SKM-1 (cell line): ENCODE results near the gene PRR29.

Experiments
- DNase-seq: peaks from one replicate; lab custom pipeline; 2025; ENCODE audit not compliant: unreplicated experiment; lab: John Stamatoyannopoulos, UW

Gene PRR29

DNA sequence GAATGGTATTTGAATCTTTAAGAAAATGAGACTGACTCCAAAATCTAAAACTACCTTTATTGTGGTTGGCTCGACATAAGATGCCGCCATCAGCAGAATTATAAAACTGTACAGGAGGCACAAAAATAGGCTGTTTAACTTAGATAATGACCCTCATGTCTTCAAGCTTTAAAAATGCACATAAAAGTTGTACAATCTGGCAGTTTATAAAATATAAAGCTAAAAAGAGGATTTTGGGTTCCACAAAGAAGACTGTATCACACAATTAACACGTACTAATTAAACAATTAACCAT lies 40.9 kb downstream of the PRR29 start:
- DNase-seq: no peak

DNA sequence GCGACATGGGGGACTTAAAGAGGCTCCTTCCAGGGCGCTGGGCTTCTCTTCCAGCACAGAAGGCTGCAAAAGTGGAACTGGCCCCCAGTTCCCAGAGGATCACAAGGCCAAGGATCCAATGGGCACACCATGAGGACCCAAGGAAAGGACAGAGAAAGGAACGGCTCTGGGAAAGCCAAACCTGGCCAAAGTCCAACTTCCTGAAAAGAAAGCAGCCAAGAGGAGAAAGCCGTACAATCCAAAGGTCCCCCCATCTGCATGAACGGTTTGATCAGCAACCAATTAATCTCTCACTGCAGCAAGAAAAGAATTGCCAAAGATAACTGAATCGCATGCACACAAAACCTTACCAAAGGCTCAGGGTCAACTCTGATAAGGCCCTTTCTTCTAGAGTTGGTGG lies 42.1 kb downstream of the PRR29 start:
- DNase-seq: no peak

DNA sequence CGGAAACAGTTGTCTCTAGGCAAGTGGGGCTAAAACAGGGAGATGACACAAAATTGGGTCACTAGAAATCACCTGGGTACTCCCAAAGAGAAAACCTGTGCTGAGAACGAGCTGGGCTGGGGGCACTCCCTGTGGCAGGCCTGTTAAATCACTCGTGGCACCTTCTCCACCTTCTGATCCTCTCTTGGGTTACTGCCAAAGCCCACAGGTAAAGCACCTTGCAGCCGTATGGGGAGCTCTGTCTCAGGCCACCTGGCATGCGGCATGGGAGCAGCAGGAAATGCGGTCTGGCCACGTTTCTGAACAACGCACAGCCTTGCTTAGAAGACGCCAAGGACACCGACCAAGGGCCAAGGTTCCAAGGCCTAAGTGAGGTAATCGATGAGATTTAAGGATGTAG lies 43.8 kb downstream of the PRR29 start:
- DNase-seq: no peak

DNA sequence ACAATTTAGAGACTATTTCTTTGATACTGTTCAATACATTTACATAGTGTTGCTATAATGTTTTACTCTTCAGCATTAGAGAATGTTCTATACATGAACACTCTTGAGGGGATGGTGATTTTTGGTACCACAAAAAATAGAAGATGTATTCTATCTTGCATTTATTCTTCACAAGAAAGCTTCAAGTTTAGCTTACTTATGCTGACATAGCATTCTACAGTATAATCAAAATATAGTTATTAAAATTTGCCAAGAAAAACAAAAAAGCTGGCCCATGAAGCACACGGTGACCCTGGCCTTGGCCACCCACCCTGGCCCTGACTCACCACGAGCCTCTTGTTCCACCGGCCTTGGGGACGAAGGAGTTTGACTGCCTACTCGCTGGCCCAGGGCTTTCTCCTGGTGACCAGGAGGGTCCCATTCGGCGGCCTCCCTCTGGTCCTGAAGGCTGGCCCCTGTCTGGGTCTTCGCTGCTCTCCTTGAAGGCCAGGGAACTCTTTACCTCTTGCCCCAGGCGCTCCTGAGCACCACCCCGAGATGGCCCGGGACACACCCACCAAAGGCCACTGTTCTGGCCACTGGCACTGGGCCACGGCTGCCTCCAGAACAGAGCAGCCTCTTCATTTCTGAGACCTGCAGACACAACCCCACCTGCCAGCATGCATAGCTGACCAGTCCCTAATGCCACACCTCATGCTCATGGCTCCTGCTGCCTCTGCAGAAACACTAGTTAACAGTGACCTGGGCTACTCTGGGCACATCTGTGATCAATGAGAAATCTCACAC lies 44.7 kb downstream of the PRR29 start:
- no peak for DNase-seq

DNA sequence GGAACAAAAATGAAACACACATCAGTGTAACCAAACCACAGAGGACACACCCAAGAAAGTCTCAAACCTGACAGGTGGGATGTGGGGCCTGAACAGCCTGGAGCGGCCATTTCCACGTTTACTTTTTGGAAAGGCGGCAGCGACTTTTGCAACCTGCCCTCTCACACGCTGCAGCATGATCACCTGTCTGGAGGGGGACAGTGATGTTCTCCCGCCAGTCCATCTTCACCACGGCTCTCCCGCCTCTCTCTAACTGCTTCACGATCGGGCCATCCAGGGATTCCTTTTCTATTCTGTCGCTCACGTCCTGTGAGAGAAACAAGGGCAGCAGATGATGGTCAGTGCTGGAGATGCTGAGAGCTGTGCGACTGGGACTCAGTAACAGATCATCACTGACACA lies 47.0 kb downstream of the PRR29 start:
- DNase-seq: no peak

DNA sequence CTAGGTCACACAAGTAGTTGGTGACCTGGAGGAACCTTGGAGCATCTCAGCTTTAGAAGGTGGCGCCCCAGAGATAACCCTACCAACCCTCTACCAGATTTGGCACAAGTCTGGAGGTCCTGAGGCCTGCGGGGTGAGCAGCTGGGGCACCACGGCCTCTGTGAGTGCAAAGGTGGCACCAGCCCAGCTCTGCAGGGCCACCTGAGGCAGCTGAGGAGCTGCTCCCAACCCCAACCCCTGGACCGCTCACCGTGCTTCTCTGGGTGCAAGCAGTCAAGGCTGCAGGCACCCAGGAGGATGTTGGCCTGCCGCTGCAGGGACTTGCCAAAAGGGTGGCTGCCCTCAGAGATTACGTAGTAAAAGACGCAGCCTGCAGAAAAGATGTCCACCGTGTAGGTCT lies 50.7 kb downstream of the PRR29 start:
- DNase-seq: no peak

DNA sequence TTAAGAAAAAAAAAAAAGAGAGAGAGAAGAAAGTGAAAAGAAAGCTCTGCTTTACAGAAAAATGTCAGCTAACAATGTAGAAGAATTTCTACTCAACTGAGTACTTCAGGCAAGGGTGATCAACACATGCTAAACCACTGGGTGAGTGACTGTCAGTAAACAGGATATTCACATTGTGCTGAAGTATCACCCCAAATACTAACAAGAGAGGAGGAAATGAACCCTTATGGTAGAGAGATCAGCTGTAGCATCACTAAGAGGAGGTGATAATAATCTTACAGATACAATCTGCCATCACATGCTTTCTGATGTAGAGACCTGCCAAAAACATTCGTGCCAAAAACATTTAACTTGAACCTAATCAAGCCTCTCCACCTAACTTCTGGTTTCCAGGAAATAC lies 53.0 kb downstream of the PRR29 start:
- DNase-seq: no peak

DNA sequence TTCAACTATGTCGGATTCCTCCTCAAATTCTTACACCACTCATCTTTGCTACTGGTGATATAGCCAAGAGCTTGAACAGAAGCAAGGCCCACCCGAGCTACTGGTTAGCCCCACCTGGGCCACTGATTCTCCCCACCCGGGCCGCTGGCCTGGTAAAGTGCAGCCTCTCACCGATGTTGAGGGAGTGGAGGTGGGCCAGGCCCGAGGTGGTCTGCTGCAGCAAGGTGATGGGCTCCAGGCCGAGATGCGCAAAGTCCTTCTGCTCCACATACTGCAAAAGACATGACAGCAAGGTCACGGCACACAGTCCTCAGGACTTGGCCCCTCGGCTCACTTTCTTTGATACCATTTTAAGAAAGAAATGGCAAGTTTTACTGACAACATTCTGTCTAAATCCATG lies 55.0 kb downstream of the PRR29 start:
- DNase-seq: no peak
